Mucosa of rectum (tissue), 2 donors: ENCODE data around the gene ADGRL1.
A peak's percentile ranks its signal among the peaks of the same experiment; 100 is the strongest.

Experiments used
- H3K27ac ChIP-seq, 2 donors: one replicate each; pipeline ENCODE4 v1.7.0; 2013; ENCODE audit warnings: inconsistent platforms in 2 of 2, low read depth in 2 of 2, low read length in 2 of 2
- H3K27me3 ChIP-seq, 2 donors: one replicate each; pipeline ENCODE4 v1.7.0; 2013; ENCODE audit warnings: low read length in 2 of 2; ENCODE audit not compliant: control insufficient read depth in 2 of 2, insufficient read depth in 2 of 2
- H3K36me3 ChIP-seq, 2 donors: one replicate each; pipeline ENCODE4 v1.7.0; 2013; ENCODE audit warnings: low read length in 2 of 2; ENCODE audit not compliant: control insufficient read depth in 2 of 2, insufficient read depth in 2 of 2
- H3K4me1 ChIP-seq, 2 donors: one replicate each; pipeline ENCODE4 v1.7.0; 2013; ENCODE audit warnings: low read length in 2 of 2, mild to moderate bottlenecking in 1 of 2; ENCODE audit not compliant: control insufficient read depth in 2 of 2, insufficient read depth in 2 of 2
- H3K4me3 ChIP-seq, 2 donors: one replicate each; pipeline ENCODE4 v1.7.0; 2013; ENCODE audit warnings: low read length in 2 of 2
- H3K9ac ChIP-seq, 2 donors: one replicate each; pipeline ENCODE4 v1.7.0; 2013; ENCODE audit warnings: low read length in 2 of 2, low read depth in 1 of 2, mild to moderate bottlenecking in 1 of 2
- H3K9me3 ChIP-seq, 2 donors: one replicate each; pipeline ENCODE4 v1.7.0; 2013; ENCODE audit warnings: low read length in 2 of 2; ENCODE audit not compliant: control insufficient read depth in 2 of 2
- donor health status: healthy.
- donor health status: Normal muscosa, but diverticular disease.

ADGRL1 gene

GRCh38 chr19:14177496-14178074 lies 28.4 kb downstream of the ADGRL1 start:
- Histone ChIP-seq H3K36me3 (peaks cover 0 to 4% of the 10 kb centered on the region in 2 donors), H3K27me3 (no peaks in the 10 kb centered on the region)

GRCh38 chr19:14175351-14175792 lies 30.6 kb downstream of the ADGRL1 start:
- no peak overlapping the region for H3K27ac ChIP-seq
- H3K36me3 ChIP-seq = peaks cover 10 to 14% of the 10 kb centered on the region in 2 donors
- no peak overlapping the region for H3K4me3 ChIP-seq
- H3K4me1 ChIP-seq = no peaks in the 10 kb centered on the region
- no peaks in the 10 kb centered on the region for H3K9me3 ChIP-seq
- H3K27me3 ChIP-seq = no peaks in the 10 kb centered on the region
- H3K9ac ChIP-seq = no peak overlapping the region

More at GRCh38 chr19:14177496-14178074, 28.4 kb downstream of the ADGRL1 start:
- no peaks in the 10 kb centered on the region for H3K4me1 ChIP-seq
- no peak overlapping the region for H3K4me3 ChIP-seq
- H3K9ac ChIP-seq = no peak overlapping the region
- H3K9me3 ChIP-seq = no peaks in the 10 kb centered on the region
- no peak overlapping the region for H3K27ac ChIP-seq

- no peak overlapping the region for H3K9ac ChIP-seq
- peaks cover 13 to 18% of the 10 kb centered on the region in 2 donors for H3K36me3 ChIP-seq
- H3K27me3 ChIP-seq = no peaks in the 10 kb centered on the region
- H3K27ac ChIP-seq = no peak overlapping the region
- H3K9me3 ChIP-seq = no peaks in the 10 kb centered on the region
- H3K4me3 ChIP-seq = no peak overlapping the region
- no peaks in the 10 kb centered on the region for H3K4me1 ChIP-seq
These were observed 31.1 kb downstream of the ADGRL1 start for GRCh38 chr19:14174883-14175282.

GRCh38 chr19:14168993-14169392 lies 37.0 kb downstream of the ADGRL1 start:
- no peaks in the 10 kb centered on the region for H3K4me1 ChIP-seq
- peaks cover 13 to 14% of the 10 kb centered on the region in 2 donors for H3K36me3 ChIP-seq
- no peak overlapping the region for H3K9ac ChIP-seq
- H3K9me3 ChIP-seq = no peaks in the 10 kb centered on the region
- no peak overlapping the region for H3K27ac ChIP-seq
- H3K27me3 ChIP-seq = no peaks in the 10 kb centered on the region
- H3K4me3 ChIP-seq = no peak overlapping the region

GRCh38 chr19:14168259-14168972 lies 37.6 kb downstream of the ADGRL1 start:
- Histone ChIP-seq H3K4me3 (no peak overlapping the region), H3K27me3 (no peaks in the 10 kb centered on the region), H3K4me1 (no peaks in the 10 kb centered on the region), H3K27ac (no peak overlapping the region), H3K9ac (no peak overlapping the region), H3K36me3 (peaks cover 13 to 14% of the 10 kb centered on the region in 2 donors), H3K9me3 (no peaks in the 10 kb centered on the region)

- Histone ChIP-seq H3K4me1 (no peaks in the 10 kb centered on the region), H3K36me3 (peaks cover 18 to 19% of the 10 kb centered on the region in 2 donors), H3K27me3 (no peaks in the 10 kb centered on the region), H3K9me3 (no peaks in the 10 kb centered on the region), H3K27ac (no peak overlapping the region), H3K4me3 (no peak overlapping the region), H3K9ac (no peak overlapping the region)
These were observed 38.3 kb downstream of the ADGRL1 start for GRCh38 chr19:14167576-14168138.

GRCh38 chr19:14166999-14167575 lies 38.9 kb downstream of the ADGRL1 start:
- no peaks in the 10 kb centered on the region for H3K9me3 ChIP-seq
- H3K36me3 ChIP-seq = peaks cover 20 to 22% of the 10 kb centered on the region in 2 donors
- H3K4me1 ChIP-seq = no peaks in the 10 kb centered on the region
- no peak overlapping the region for H3K4me3 ChIP-seq
- no peaks in the 10 kb centered on the region for H3K27me3 ChIP-seq
- H3K27ac ChIP-seq = no peak overlapping the region
- peak overlapping the region in 1 of 2 donors; percentile 17 for H3K9ac ChIP-seq

- Histone ChIP-seq H3K9me3 (no peaks in the 10 kb centered on the region), H3K27me3 (no peaks in the 10 kb centered on the region), H3K27ac (no peak overlapping the region), H3K4me3 (no peak overlapping the region), H3K36me3 (peaks cover 15 to 16% of the 10 kb centered on the region in 2 donors), H3K4me1 (no peaks in the 10 kb centered on the region), H3K9ac (no peak overlapping the region)
These were observed 39.8 kb downstream of the ADGRL1 start for GRCh38 chr19:14165990-14166830.

GRCh38 chr19:14164724-14165493 lies 41.1 kb downstream of the ADGRL1 start:
- Histone ChIP-seq H3K36me3 (peaks cover 7% of the 10 kb centered on the region in 2 donors), H3K27ac (no peak overlapping the region), H3K4me1 (no peaks in the 10 kb centered on the region), H3K4me3 (no peak overlapping the region), H3K9me3 (no peaks in the 10 kb centered on the region), H3K9ac (no peak overlapping the region), H3K27me3 (no peaks in the 10 kb centered on the region)
